Astrocyte (in vitro differentiated cells and primary cell): ENCODE data around the gene IPPK. TPM values are rescaled to one million over a fixed set of nuclear protein-coding genes. Genes with fewer than 3 reads are reported as not detected.
A peak's percentile ranks its signal among the peaks of the same experiment; 100 is the strongest.

Experiments used
- DNase-seq: peaks from one replicate; pipeline ENCODE4 v3.0.0-alpha.2; 2010; ENCODE audit warnings: low read depth
- FAIRE-seq: peaks from 2 replicates; lab custom pipeline; 2011; peaks lifted over from hg19 to GRCh38; lab: Jason Lieb, UNC
- H2AFZ ChIP-seq: 2 replicates; pipeline ENCODE4 v1.6.0; 2012; ENCODE audit warnings: low read depth, low read length, inconsistent platforms
- H3K27ac ChIP-seq: 2 replicates; pipeline ENCODE4 v1.5.1; 2011; ENCODE audit warnings: low read depth, low read length, inconsistent platforms
- H3K27me3 ChIP-seq: 2 replicates; pipeline ENCODE4 v1.6.0; 2011; ENCODE audit warnings: low read length, inconsistent platforms; ENCODE audit not compliant: insufficient read depth
- H3K36me3 ChIP-seq: 2 replicates; pipeline ENCODE4 v1.5.1; 2011; ENCODE audit warnings: low read length, inconsistent platforms; ENCODE audit not compliant: insufficient read depth
- H3K4me1 ChIP-seq: 2 replicates; pipeline ENCODE4 v1.5.1; 2011; ENCODE audit warnings: low read length, inconsistent platforms; ENCODE audit not compliant: insufficient read depth
- H3K4me2 ChIP-seq: 2 replicates; pipeline ENCODE4 v1.6.0; 2012; ENCODE audit warnings: low read length, inconsistent platforms
- H3K4me3 ChIP-seq: 2 replicates; pipeline ENCODE4 v1.5.1; 2011; ENCODE audit warnings: low read depth, mild to moderate bottlenecking, low read length, inconsistent platforms; ENCODE audit not compliant: insufficient read depth
- H3K79me2 ChIP-seq: 2 replicates; pipeline ENCODE4 v1.6.0; 2012; ENCODE audit warnings: mild to moderate bottlenecking, low read length, inconsistent platforms; ENCODE audit not compliant: insufficient read depth
- H3K9ac ChIP-seq: 2 replicates; pipeline ENCODE4 v1.6.0; 2012; ENCODE audit warnings: mild to moderate bottlenecking, low read length, inconsistent platforms
- H3K9me3 ChIP-seq: 2 replicates; pipeline ENCODE4 v1.5.1; 2012; ENCODE audit warnings: low read depth, mild to moderate bottlenecking, low read length, inconsistent platforms; ENCODE audit not compliant: insufficient read depth
- H4K20me1 ChIP-seq: 2 replicates; pipeline ENCODE4 v1.6.0; 2012; ENCODE audit warnings: low read length, inconsistent platforms; ENCODE audit not compliant: insufficient read depth
- H3K27ac Mint-ChIP-seq: one replicate; pipeline ENCODE4 v1.8.0; 2021; ENCODE audit warnings: mild to moderate bottlenecking, mixed read lengths; ENCODE audit not compliant: unreplicated experiment
- H3K27me3 Mint-ChIP-seq: one replicate; pipeline ENCODE4 v1.8.0; 2021; ENCODE audit warnings: low read depth, mixed read lengths; ENCODE audit not compliant: unreplicated experiment
- H3K36me3 Mint-ChIP-seq: one replicate; pipeline ENCODE4 v1.8.0; 2021; ENCODE audit warnings: low read depth, mixed read lengths; ENCODE audit not compliant: unreplicated experiment
- H3K4me1 Mint-ChIP-seq: one replicate; pipeline ENCODE4 v1.8.0; 2021; ENCODE audit warnings: low read depth, mixed read lengths; ENCODE audit not compliant: unreplicated experiment
- H3K4me3 Mint-ChIP-seq: one replicate; pipeline ENCODE4 v1.8.0; 2021; ENCODE audit warnings: mild to moderate bottlenecking, moderate library complexity, mixed read lengths; ENCODE audit not compliant: unreplicated experiment
- H3K9me3 Mint-ChIP-seq: one replicate; pipeline ENCODE4 v1.8.0; 2021; ENCODE audit warnings: mild to moderate bottlenecking, mixed read lengths; ENCODE audit not compliant: unreplicated experiment
- CTCF ChIP-seq: IDR thresholded peaks from 2 replicates; pipeline ENCODE4 v1.5.1; 2011; ENCODE audit warnings: low read depth, mild to moderate bottlenecking, inconsistent platforms, low read length, moderate library complexity; ENCODE audit not compliant: insufficient read depth
- EZH2 ChIP-seq: IDR thresholded peaks from 2 replicates; pipeline ENCODE4 v1.6.1; 2012; ENCODE audit warnings: mild to moderate bottlenecking, low read length, inconsistent platforms; ENCODE audit not compliant: insufficient read depth
- total RNA-seq: library from RNA; stranded (reverse); gene quantifications from 2 replicates; pipeline ENCODE4 v1.2.1, GENCODE V29; 2021

IPPK gene
- total RNA-seq, 1 donor from 2014 or later, result 14.1 TPM

DNA sequence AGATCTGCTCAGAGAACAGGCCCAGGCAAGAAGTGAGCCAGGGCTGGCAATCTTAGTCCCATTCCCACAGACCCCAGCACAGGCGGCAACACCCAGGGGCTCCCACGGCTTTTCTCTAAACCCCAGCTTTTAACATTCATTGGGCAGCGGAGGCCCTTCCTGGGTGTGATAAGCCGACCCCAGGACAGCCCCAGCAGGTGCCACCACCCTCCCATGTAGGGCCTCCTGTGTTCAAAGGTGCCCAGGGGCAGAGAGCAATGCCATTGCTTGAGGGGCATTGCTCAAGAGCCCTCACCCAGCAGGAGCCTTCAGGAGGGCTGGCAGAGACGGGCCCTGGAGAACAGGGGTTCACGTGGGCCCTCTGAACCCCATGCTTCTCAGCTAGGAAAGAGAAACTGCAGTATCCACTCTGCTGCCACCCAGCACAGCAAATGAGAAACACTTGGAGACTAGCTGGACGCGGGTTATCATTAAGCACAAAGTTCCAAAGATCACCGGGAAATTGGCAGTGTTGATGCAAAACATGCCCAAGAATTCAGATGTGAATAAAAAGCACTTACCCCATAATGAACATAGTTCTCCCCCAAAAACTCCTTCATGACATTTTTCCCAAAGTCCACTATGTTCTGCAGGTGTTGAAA is 13.9 kb downstream of the IPPK start:
- Histone ChIP-seq H3K36me3 (peaks cover 3% of the 10 kb centered on the region), H3K27me3 (no peaks in the 10 kb centered on the region), H3K4me3 (no peak overlapping the region), H2AFZ (no peak overlapping the region), H3K79me2 (peaks cover 57% of the 10 kb centered on the region), H3K4me1 (peaks cover 12% of the 10 kb centered on the region), H3K4me2 (no peak overlapping the region), H4K20me1 (peaks cover 80% of the 10 kb centered on the region), H3K27ac (no peak overlapping the region), H3K9ac (no peak overlapping the region), H3K9me3 (no peaks in the 10 kb centered on the region)
- Mint-ChIP-seq H3K9me3 (no peaks in the 10 kb centered on the region), H3K27ac (no peak overlapping the region), H3K27me3 (no peaks in the 10 kb centered on the region), H3K4me1 (peaks cover 9% of the 10 kb centered on the region), H3K36me3 (peaks cover 29% of the 10 kb centered on the region), H3K4me3 (no peak overlapping the region)
- FAIRE-seq, result no peak
- TF ChIP-seq EZH2 (no peak), CTCF (no peak)
- no peak for DNase-seq

DNA sequence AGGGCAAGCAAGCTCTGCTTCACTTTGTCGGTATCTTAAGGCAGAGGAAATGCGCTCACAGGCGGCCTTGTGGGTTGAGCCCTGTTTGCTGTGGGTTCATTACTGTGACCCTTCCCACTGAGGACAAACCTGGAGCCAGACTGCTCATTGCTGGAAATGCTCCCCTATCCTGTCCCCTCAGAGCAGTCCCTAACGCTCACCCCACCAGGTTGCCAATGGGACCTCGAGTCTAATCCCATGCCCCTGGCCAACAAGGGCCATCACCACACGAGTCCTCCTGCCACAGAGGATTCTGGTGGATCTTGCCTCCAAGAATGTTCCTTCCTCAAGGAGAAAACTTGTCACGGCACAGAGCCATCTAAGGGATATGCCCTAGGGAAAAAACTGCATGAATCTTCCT is 14.6 kb downstream of the IPPK start:
- no peak for DNase-seq
- H3K36me3 ChIP-seq, result peaks cover 3% of the 10 kb centered on the region
- peaks cover 9% of the 10 kb centered on the region for H3K4me1 Mint-ChIP-seq
- H3K9ac ChIP-seq, result no peak overlapping the region
- H3K9me3 Mint-ChIP-seq, result no peaks in the 10 kb centered on the region
- H3K27ac ChIP-seq, result no peak overlapping the region
- TF ChIP-seq CTCF, result no peak
- TF ChIP-seq EZH2, result no peak
- no peak for FAIRE-seq
- no peak overlapping the region for H3K4me2 ChIP-seq
- H3K27me3 ChIP-seq, result no peaks in the 10 kb centered on the region
- H3K4me3 Mint-ChIP-seq, result no peak overlapping the region
- peak overlapping the region; percentile 10 for H3K27ac Mint-ChIP-seq
- H3K36me3 Mint-ChIP-seq, result peaks cover 32% of the 10 kb centered on the region
- peaks cover 77% of the 10 kb centered on the region for H4K20me1 ChIP-seq
- H3K4me1 ChIP-seq, result peaks cover 11% of the 10 kb centered on the region
- H2AFZ ChIP-seq, result no peak overlapping the region
- peaks cover 50% of the 10 kb centered on the region for H3K79me2 ChIP-seq
- H3K4me3 ChIP-seq, result no peak overlapping the region
- no peaks in the 10 kb centered on the region for H3K9me3 ChIP-seq
- H3K27me3 Mint-ChIP-seq, result no peaks in the 10 kb centered on the region

- no peak overlapping the region for H3K4me3 ChIP-seq
- no peaks in the 10 kb centered on the region for H3K9me3 Mint-ChIP-seq
- FAIRE-seq (no peak), DNase-seq (no peak)
- H3K36me3 ChIP-seq, result peaks cover 3% of the 10 kb centered on the region
- H3K4me1 Mint-ChIP-seq, result peaks cover 3% of the 10 kb centered on the region
- H3K27me3 ChIP-seq, result no peaks in the 10 kb centered on the region
- peaks cover 31% of the 10 kb centered on the region for H3K36me3 Mint-ChIP-seq
- H3K79me2 ChIP-seq, result peaks cover 44% of the 10 kb centered on the region
- H3K27ac Mint-ChIP-seq, result no peak overlapping the region
- H3K27ac ChIP-seq, result peak overlapping the region; percentile 82
- H3K27me3 Mint-ChIP-seq, result no peaks in the 10 kb centered on the region
- H3K9me3 ChIP-seq, result no peaks in the 10 kb centered on the region
- peaks cover 72% of the 10 kb centered on the region for H4K20me1 ChIP-seq
- H2AFZ ChIP-seq, result no peak overlapping the region
- no peak overlapping the region for H3K4me3 Mint-ChIP-seq
- peaks cover 10% of the 10 kb centered on the region for H3K4me1 ChIP-seq
- no peak for TF ChIP-seq EZH2
- no peak for TF ChIP-seq CTCF
- H3K4me2 ChIP-seq, result peak overlapping the region; percentile 52
- peak overlapping the region; percentile 60 for H3K9ac ChIP-seq
Observed at GRCh38 chr9:92654481-92655301, 15.2 kb downstream of the IPPK start.
